SU-DHL-6 (cell line): ENCODE measurements around the gene HMGA1.

Experiments used
- H2AFZ ChIP-seq: fragments of 200-600 bp; sonication (generic); 2 replicates; pipeline ENCODE4 v1.6.1; 2014; ENCODE audit warnings: low read depth, mild to moderate bottlenecking, moderate library complexity, mixed read lengths, antibody characterized with exemption, low read length; ENCODE audit not compliant: severe bottlenecking
- H3F3A ChIP-seq: fragments of 200-600 bp; shearing (Covaris generic); 2 replicates; pipeline ENCODE4 v1.6.0; 2016; ENCODE audit warnings: antibody characterized with exemption, mild to moderate bottlenecking; ENCODE audit not compliant: insufficient read depth
- H3K27ac ChIP-seq: fragments of 200-600 bp; sonication (generic); 2 replicates; pipeline ENCODE4 v1.5.1; 2016; ENCODE audit warnings: low read depth, mild to moderate bottlenecking, low read length, moderate library complexity, mixed read lengths
- H3K27me3 ChIP-seq: fragments of 200-600 bp; sonication (generic), shearing (Covaris generic); 2 replicates; pipeline ENCODE4 v1.6.0; 2014; ENCODE audit warnings: mild to moderate bottlenecking, low read length
- H3K36me3 ChIP-seq: fragments of 200-600 bp; sonication (generic); 2 replicates; pipeline ENCODE4 v1.6.1; 2014; ENCODE audit warnings: mild to moderate bottlenecking, low read length, mixed read lengths
- H3K4me2 ChIP-seq: fragments of 300-600, 200-600 bp; shearing (Covaris generic), sonication (generic); 2 replicates; pipeline ENCODE4 v1.6.0; 2014; ENCODE audit warnings: low read length, low read depth, mild to moderate bottlenecking; ENCODE audit not compliant: poor library complexity, severe bottlenecking
- H3K4me3 ChIP-seq: fragments of 200-600 bp; sonication (generic); 2 replicates; pipeline ENCODE4 v1.5.1; 2014; ENCODE audit warnings: antibody characterized with exemption, low read length, mild to moderate bottlenecking, mixed read lengths; ENCODE audit not compliant: insufficient read depth, poor library complexity, severe bottlenecking
- H3K79me2 ChIP-seq: fragments of 200-600 bp; sonication (generic); 2 replicates; pipeline ENCODE4 v1.6.1; 2014; ENCODE audit warnings: mild to moderate bottlenecking, low read length, moderate library complexity; ENCODE audit not compliant: insufficient read depth
- H3K9ac ChIP-seq: fragments of 200-600 bp; sonication (generic); 2 replicates; pipeline ENCODE4 v1.7.0; 2014; ENCODE audit warnings: mild to moderate bottlenecking, low read length
- H3K9me2 ChIP-seq: fragments of 200-600 bp; sonication (generic); replicated peaks from 2 replicates; pipeline ENCODE4 v1.6.1; 2014; ENCODE audit warnings: low read length; ENCODE audit not compliant: insufficient read depth
- H3K9me3 ChIP-seq: fragments of 200-600 bp; sonication (generic); 2 replicates; pipeline ENCODE4 v1.6.1; 2014; ENCODE audit warnings: low read length, mixed read lengths; ENCODE audit not compliant: insufficient read depth
- H4K20me1 ChIP-seq: fragments of 200-600 bp; sonication (generic); 2 replicates; pipeline ENCODE4 v1.6.1; 2014; ENCODE audit warnings: low read depth, mild to moderate bottlenecking, antibody characterized with exemption, low read length, moderate library complexity, mixed read lengths
- CTCF ChIP-seq: fragments of 200-600 bp; sonication (generic); IDR thresholded peaks from one replicate; pipeline ENCODE4 v1.5.1; 2017; ENCODE audit warnings: antibody characterized with exemption, mild to moderate bottlenecking, low read length, moderate library complexity; ENCODE audit not compliant: insufficient read depth, poor library complexity, severe bottlenecking
- EZH2phosphoT487 ChIP-seq: fragments of 200-600 bp; sonication (generic), shearing (Covaris generic); conservative IDR thresholded peaks from 2 replicates; pipeline ENCODE4 v1.6.1; 2018; ENCODE audit warnings: mild to moderate bottlenecking, antibody characterized with exemption, low read length, moderate library complexity, mixed read lengths

The HMGA1 gene

GRCh38 chr6:34206726-34207125 lies 29.9 kb upstream of the HMGA1 start:
- no peaks in the 10 kb centered on the region for H4K20me1 ChIP-seq
- no peaks in the 10 kb centered on the region for H3K79me2 ChIP-seq
- no peaks in the 10 kb centered on the region for H3K9me2 ChIP-seq
- H3F3A ChIP-seq, result no peaks in the 10 kb centered on the region
- H2AFZ ChIP-seq, result no peak overlapping the region
- H3K27me3 ChIP-seq, result no peaks in the 10 kb centered on the region
- no peak overlapping the region for H3K4me3 ChIP-seq
- TF ChIP-seq EZH2phosphoT487 (no peak), CTCF (no peak)
- peaks cover 7% of the 10 kb centered on the region; the same call in 1 of the 2 replicates for H3K9me3 ChIP-seq
- H3K9ac ChIP-seq, result no peak overlapping the region
- no peak overlapping the region for H3K27ac ChIP-seq
- no peak overlapping the region for H3K4me2 ChIP-seq
- no peaks in the 10 kb centered on the region for H3K36me3 ChIP-seq

GRCh38 chr6:34207695-34208443 lies 28.8 kb upstream of the HMGA1 start:
- H3K27me3 ChIP-seq, result no peaks in the 10 kb centered on the region
- H3K27ac ChIP-seq, result no peak overlapping the region
- no peak overlapping the region for H2AFZ ChIP-seq

GRCh38 chr6:34213772-34214171 lies 22.9 kb upstream of the HMGA1 start:
- no peaks in the 10 kb centered on the region for H3K9me2 ChIP-seq
- no peak overlapping the region for H3K9ac ChIP-seq
- no peak overlapping the region for H3K27ac ChIP-seq
- H3K27me3 ChIP-seq, result no peaks in the 10 kb centered on the region
- no peaks in the 10 kb centered on the region for H3K36me3 ChIP-seq
- no peaks in the 10 kb centered on the region for H3K9me3 ChIP-seq
- peaks cover 7% of the 10 kb centered on the region for H3F3A ChIP-seq
- H2AFZ ChIP-seq, result no peak overlapping the region
- H3K79me2 ChIP-seq, result no peaks in the 10 kb centered on the region
- TF ChIP-seq EZH2phosphoT487 (no peak), CTCF (no peak)
- H4K20me1 ChIP-seq, result no peaks in the 10 kb centered on the region
- H3K4me3 ChIP-seq, result no peak overlapping the region
- H3K4me2 ChIP-seq, result no peak overlapping the region

More at GRCh38 chr6:34207695-34208443, 28.8 kb upstream of the HMGA1 start:
- no peak overlapping the region for H3K9ac ChIP-seq
- H3K4me2 ChIP-seq, result no peak overlapping the region
- TF ChIP-seq EZH2phosphoT487, result no peak
- no peak for TF ChIP-seq CTCF
- H3K79me2 ChIP-seq, result no peaks in the 10 kb centered on the region
- no peaks in the 10 kb centered on the region for H3K9me3 ChIP-seq
- H4K20me1 ChIP-seq, result no peaks in the 10 kb centered on the region
- no peaks in the 10 kb centered on the region for H3K36me3 ChIP-seq
- H3F3A ChIP-seq, result no peaks in the 10 kb centered on the region
- no peaks in the 10 kb centered on the region for H3K9me2 ChIP-seq
- no peak overlapping the region for H3K4me3 ChIP-seq
